B cell (primary cell): Measurements from ENCODE around the gene ACAP1. TPM values are rescaled to one million over a fixed set of nuclear protein-coding genes. Genes with fewer than 3 reads are reported as not detected.

ENCODE experiments used
- ATAC-seq: fragments of 200-7000 bp; cut with Tn5 transposase; one replicate; pipeline ENCODE4 v1.10.0; 2021; ENCODE audit warnings: low read depth, mild to moderate bottlenecking, moderate number of reproducible peaks, moderate library complexity
- CTCF ChIA-PET: fragments of 350-600 bp; sonication (Branson Sonifier 250); formaldehyde crosslinking; loops from one replicate; lab custom pipeline; 2021; ENCODE audit warnings: antibody characterized with exemption, inconsistent platforms; lab: Charles Lee
- POLR2A ChIA-PET: fragments of 350-600 bp; sonication (Branson Sonifier 250); formaldehyde crosslinking; loops from one replicate; lab custom pipeline; 2021; ENCODE audit warnings: antibody characterized with exemption; lab: Charles Lee
- DNase-seq: peaks from one replicate; pipeline ENCODE4 v3.0.0; 2013
- H2AFZ ChIP-seq: 2 replicates; pipeline ENCODE4 v1.6.1; 2012; ENCODE audit warnings: mild to moderate bottlenecking, low read depth, low read length; ENCODE audit not compliant: insufficient read depth, poor library complexity, severe bottlenecking
- H3K27ac ChIP-seq, 2 donors: 1 replicate in 1 of 2; 2 replicates in 1 of 2; pipeline ENCODE4 v1.5.1; 2012 to 2013; ENCODE audit warnings: low read length in 2 of 2, mild to moderate bottlenecking in 2 of 2, moderate library complexity in 1 of 2
- H3K27me3 ChIP-seq, 4 experiments: fragments of 200-600 bp in 1 of 4; sonication (generic) in 1 of 4; replicated peaks in 1 of 4; 1 replicate in 2 of 4; 2 replicates in 2 of 4; pipeline versions ENCODE4 v1.6.1 to v1.7.0; 2013 to 2016; ENCODE audit warnings: low read length in 3 of 4, mild to moderate bottlenecking in 2 of 4, mixed read lengths in 1 of 4, moderate library complexity in 1 of 4; ENCODE audit not compliant: insufficient read depth in 4 of 4, control insufficient read depth in 3 of 4; ENCODE audit errors: control extremely low read depth in 1 of 4
- H3K36me3 ChIP-seq, 2 experiments: replicated peaks in 1 of 2; 1 replicate in 1 of 2; 2 replicates in 1 of 2; pipeline versions ENCODE4 v1.6.1 to v1.7.1; 2013; ENCODE audit warnings: low read length in 1 of 2; ENCODE audit not compliant: insufficient read depth in 2 of 2, control insufficient read depth in 1 of 2; ENCODE audit errors: control extremely low read depth in 1 of 2, extremely low read depth in 1 of 2
- H3K4me1 ChIP-seq, 2 donors: fragments of 200-600 bp in 1 of 2; sonication (generic) in 1 of 2; 1 replicate in 1 of 2; 2 replicates in 1 of 2; pipeline versions ENCODE4 v1.5.1 to v1.6.1; 2013 to 2017; ENCODE audit warnings: low read length in 2 of 2; ENCODE audit not compliant: control insufficient read depth in 2 of 2, insufficient read depth in 2 of 2
- H3K4me2 ChIP-seq: replicated peaks from 2 replicates; pipeline ENCODE3; 2012; ENCODE audit warnings: mild to moderate bottlenecking, low read depth, low read length; ENCODE audit not compliant: poor library complexity, severe bottlenecking
- H3K4me3 ChIP-seq, 5 experiments: fragments of 200-600 bp in 1 of 5; sonication (generic) in 1 of 5; 1 replicate in 3 of 5; 2 replicates in 2 of 5; pipeline versions ENCODE4 v1.5.1 to v1.7.0; 2011 to 2016; ENCODE audit warnings: low read length in 4 of 5, mild to moderate bottlenecking in 4 of 5, low read depth in 2 of 5, control low read depth in 1 of 5, moderate library complexity in 1 of 5; ENCODE audit not compliant: insufficient read depth in 1 of 5; ENCODE audit errors: control extremely low read depth in 1 of 5, extremely low read depth in 1 of 5
- H3K79me2 ChIP-seq: fragments of 200-600 bp; sonication (generic); one replicate; pipeline ENCODE4 v1.6.0; 2016; ENCODE audit warnings: low read length; ENCODE audit not compliant: control insufficient read depth, insufficient read depth
- H3K9ac ChIP-seq: fragments of 200-600 bp; sonication (generic); 2 replicates; pipeline ENCODE4 v1.6.1; 2017; ENCODE audit warnings: mild to moderate bottlenecking, low read length, moderate library complexity
- H3K9me3 ChIP-seq, 3 donors: one replicate each; pipeline versions ENCODE4 v1.6.1 to v1.7.1; 2013; ENCODE audit warnings: low read length in 2 of 3; ENCODE audit not compliant: control insufficient read depth in 2 of 3, insufficient read depth in 1 of 3; ENCODE audit errors: control extremely low read depth in 1 of 3
- H4K20me1 ChIP-seq: 2 replicates; pipeline ENCODE4 v1.6.0; 2012; ENCODE audit warnings: mild to moderate bottlenecking, low read length; ENCODE audit not compliant: insufficient read depth, control insufficient read depth, poor library complexity, severe bottlenecking
- H3K27ac Mint-ChIP-seq: one replicate; pipeline ENCODE4 v1.8.0; 2021; ENCODE audit warnings: mixed read lengths
- H3K27me3 Mint-ChIP-seq: one replicate; pipeline ENCODE4 v1.8.0; 2021; ENCODE audit warnings: mixed read lengths
- H3K4me1 Mint-ChIP-seq: one replicate; pipeline ENCODE4 v1.8.0; 2021; ENCODE audit warnings: mixed read lengths
- H3K4me3 Mint-ChIP-seq: one replicate; pipeline ENCODE4 v1.8.0; 2021; ENCODE audit warnings: mixed read lengths
- H3K9me3 Mint-ChIP-seq: one replicate; pipeline ENCODE4 v1.8.0; 2022; ENCODE audit warnings: mixed read lengths; ENCODE audit not compliant: insufficient read depth
- CTCF ChIP-seq: fragments of 200-600 bp; IDR thresholded peaks from one replicate; pipeline ENCODE4 v1.8.0; 2022; ENCODE audit warnings: antibody characterized with exemption, mild to moderate bottlenecking
- EZH2 ChIP-seq: IDR thresholded peaks from 2 replicates; pipeline ENCODE4 v1.6.1; 2012; ENCODE audit warnings: borderline replicate concordance, low read depth, mild to moderate bottlenecking, moderate library complexity, low read length; ENCODE audit not compliant: insufficient read depth, poor library complexity, severe bottlenecking
- WGBS: methylation state at CpG from one replicate; pipeline ENCODE4 v1.1.5; 2013; ENCODE audit warnings: missing lambda C conversion rate; ENCODE audit not compliant: insufficient coverage; 5-methylcytosine and 5-hydroxymethylcytosine counted together
- intact Hi-C: fragments of 100-400 bp; cut with micrococcal nuclease; formaldehyde crosslinking; loops from one replicate; pipeline ENCODE4 v1.10.0; 2022
- polyA plus RNA-seq: library from polyadenylated mRNA; depleted of rRNA; stranded (reverse); fragments of >200 nt; gene quantifications from 2 replicates; pipeline ENCODE4 v1.2.3, GENCODE V29; 2012
- small RNA-seq: library from RNA; depleted of rRNA; stranded (forward); fragments of <200 nt; gene quantifications from one replicate; pipeline ENCODE3, GENCODE V24; 2012; ENCODE audit warnings: low replicate concordance, low read depth; ENCODE audit not compliant: insufficient read length
- total RNA-seq, 2 donors: library from RNA; stranded (reverse); fragments of 120-200 nt in 1 of 2; gene quantifications; 1 replicate in 1 of 2; 2 replicates in 1 of 2; pipeline versions ENCODE4 v1.2.3 to v1.2.4, GENCODE V29; 2013 to 2022

ACAP1 gene
- total and polyA plus RNA-seq, 2 donors (not counting 1 experiment from before 2014, with no cell fraction given): 392 to 412 TPM

- Histone ChIP-seq H3K79me2 (peaks cover 10% of the 10 kb centered on the region), H4K20me1 (no peaks in the 10 kb centered on the region), H3K27ac (no peak overlapping the region), H3K4me2 (no peak overlapping the region), H3K36me3 (peaks cover 0 to 14% of the 10 kb centered on the region in 2 experiments), H3K4me3 (no peak overlapping the region), H3K9ac (no peak overlapping the region), H2AFZ (no peak overlapping the region), H3K27me3 (no peaks in the 10 kb centered on the region), H3K4me1 (peaks cover 12 to 16% of the 10 kb centered on the region in 2 donors), H3K9me3 (no peaks in the 10 kb centered on the region)
- Mint-ChIP-seq H3K27ac (no peak overlapping the region), H3K4me3 (peak overlapping the region; percentile 52), H3K4me1 (peaks cover 12% of the 10 kb centered on the region), H3K27me3 (no peaks in the 10 kb centered on the region), H3K9me3 (no peaks in the 10 kb centered on the region)
- POLR2A ChIA-PET: no interaction called here
- CTCF ChIA-PET: interaction anchor here (3.2 kb wide), 1 partner anchor 40 kb away, joined by 13 read pairs; the partner anchor contains the start of gene TMEM95
- WGBS: 95% methylated on average over 4 of the region's 4 CpGs
- no peak for DNase-seq
- no peak for TF ChIP-seq EZH2
- no peak for TF ChIP-seq CTCF
- no peak for ATAC-seq
- intact Hi-C loops: no loop called here
Measured at GRCh38 chr17:7396147-7396546, 59.8 kb downstream of the ACAP1 start.

DNA sequence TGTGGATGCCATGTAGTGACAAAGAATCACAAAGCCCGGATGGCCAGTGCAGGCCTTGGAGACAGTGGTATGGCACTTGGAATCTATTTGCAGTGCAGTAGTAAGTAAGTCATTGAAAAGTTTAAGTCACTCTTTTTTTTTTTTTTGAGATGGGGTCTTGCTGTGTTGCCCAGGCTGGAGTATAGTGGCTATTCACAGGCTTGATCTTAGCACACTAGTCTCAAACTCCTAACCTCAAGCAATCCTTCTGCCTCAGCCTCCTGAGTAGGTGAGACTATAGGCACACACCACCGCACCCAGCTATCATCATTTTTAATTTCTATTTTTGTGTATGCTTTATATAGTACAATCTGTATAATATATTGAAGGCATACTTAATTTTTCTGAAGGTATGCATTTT is 62.3 kb downstream of the ACAP1 start:
- Mint-ChIP-seq H3K9me3 (no peaks in the 10 kb centered on the region), H3K4me3 (no peak overlapping the region), H3K4me1 (peaks cover 15% of the 10 kb centered on the region), H3K27ac (no peak overlapping the region), H3K27me3 (no peaks in the 10 kb centered on the region)
- no peak overlapping the region for H2AFZ ChIP-seq
- intact Hi-C loops: no loop called here
- H3K4me3 ChIP-seq: no peak overlapping the region
- no peak overlapping the region for H3K9ac ChIP-seq
- ChIA-PET CTCF (interaction anchor here (1.7 kb wide), 1 partner anchor 42 kb away, joined by 4 read pairs; no protein-coding TSS in a partner anchor), POLR2A (interaction anchor here (0.7 to 1.5 kb wide), 2 partner anchors 37 to 83 kb away, joined by 3 to 11 read pairs; partner anchors contain the start of gene TMEM102)
- ATAC-seq (no peak), DNase-seq (no peak)
- 92% methylated on average over 1 of the region's 2 CpGs for WGBS
- H3K36me3 ChIP-seq: no peaks in the 10 kb centered on the region
- H3K27ac ChIP-seq: no peak overlapping the region
- no peak overlapping the region for H3K4me2 ChIP-seq
- H3K4me1 ChIP-seq: peaks cover 13 to 19% of the 10 kb centered on the region in 2 donors
- no peaks in the 10 kb centered on the region for H3K27me3 ChIP-seq
- H3K79me2 ChIP-seq: peaks cover 11% of the 10 kb centered on the region
- no peaks in the 10 kb centered on the region for H3K9me3 ChIP-seq
- H4K20me1 ChIP-seq: no peaks in the 10 kb centered on the region
- TF ChIP-seq EZH2 (no peak), CTCF (no peak)

Small RNA genes lying within 50 kb of the gene (small RNA-seq; reads per million reads assigned to genes)
- not detected for gene AC026954.2

Other genes with a start within 250 kb of the ACAP1 start
Only the 30 nearest of the 35 such genes appear.
- gene ASGR1, start 157.2 kb upstream of the ACAP1 start, total RNA-seq: 0.32 TPM in 1 of 2 replicates, not detected in the other
- gene ASGR1, start 157.2 kb upstream of the ACAP1 start, polyA plus RNA-seq: 0.43 and 0.46 TPM in 2 replicates
- 12.0 and 12.5 TPM in 2 replicates for gene DLG4, start 116.7 kb upstream of the ACAP1 start, total RNA-seq
- gene DLG4, start 116.7 kb upstream of the ACAP1 start, polyA plus RNA-seq: 2.0 and 2.5 TPM in 2 replicates
- 640 and 655 TPM in 2 replicates for gene ACADVL, start 116.6 kb upstream of the ACAP1 start, total RNA-seq
- 696 and 903 TPM in 2 replicates for gene ACADVL, start 116.6 kb upstream of the ACAP1 start, polyA plus RNA-seq
- gene DVL2, start 102.0 kb upstream of the ACAP1 start, total RNA-seq: 104 and 116 TPM in 2 replicates
- 14.6 and 22.5 TPM in 2 replicates for gene DVL2, start 102.0 kb upstream of the ACAP1 start, polyA plus RNA-seq
- 42.3 and 45.8 TPM in 2 replicates for gene PHF23, start 97.1 kb upstream of the ACAP1 start, total RNA-seq
- 15.7 and 17.6 TPM in 2 replicates for gene PHF23, start 97.1 kb upstream of the ACAP1 start, polyA plus RNA-seq
- 350 and 371 TPM in 2 replicates for gene GABARAP, start 94.1 kb upstream of the ACAP1 start, total RNA-seq
- 201 and 323 TPM in 2 replicates for gene GABARAP, start 94.1 kb upstream of the ACAP1 start, polyA plus RNA-seq
- gene CTDNEP1, start 84.8 kb upstream of the ACAP1 start, total RNA-seq: 160 and 162 TPM in 2 replicates
- 108 and 125 TPM in 2 replicates for gene CTDNEP1, start 84.8 kb upstream of the ACAP1 start, polyA plus RNA-seq
- gene ELP5, start 84.3 kb upstream of the ACAP1 start, total RNA-seq: 42.2 and 48.0 TPM in 2 replicates
- 69.9 and 77.9 TPM in 2 replicates for gene ELP5, start 84.3 kb upstream of the ACAP1 start, polyA plus RNA-seq
- gene CLDN7, start 74.1 kb upstream of the ACAP1 start, total RNA-seq: 1.2 TPM in 2 replicates
- gene CLDN7, start 74.1 kb upstream of the ACAP1 start, polyA plus RNA-seq: 5.8 and 10.8 TPM in 2 replicates
- gene SLC2A4, start 54.8 kb upstream of the ACAP1 start, total RNA-seq: not detected in 2 replicates
- not detected in 2 replicates for gene SLC2A4, start 54.8 kb upstream of the ACAP1 start, polyA plus RNA-seq
- gene YBX2, start 41.9 kb upstream of the ACAP1 start, total RNA-seq: 0.22 TPM in 1 of 2 replicates, not detected in the other
- 0.15 TPM in 1 of 2 replicates, not detected in the other for gene YBX2, start 41.9 kb upstream of the ACAP1 start, polyA plus RNA-seq
- 233 and 236 TPM in 2 replicates for gene EIF5A, start 28.9 kb upstream of the ACAP1 start, total RNA-seq
- gene EIF5A, start 28.9 kb upstream of the ACAP1 start, polyA plus RNA-seq: 576 and 769 TPM in 2 replicates
- 128 and 137 TPM in 2 replicates for gene GPS2, start 21.2 kb upstream of the ACAP1 start, total RNA-seq
- 209 and 225 TPM in 2 replicates for gene GPS2, start 21.2 kb upstream of the ACAP1 start, polyA plus RNA-seq
- 85.2 and 89.2 TPM in 2 replicates for gene NEURL4, start 7.2 kb upstream of the ACAP1 start, total RNA-seq
- gene NEURL4, start 7.2 kb upstream of the ACAP1 start, polyA plus RNA-seq: 54.6 and 82.6 TPM in 2 replicates
- gene KCTD11, start 15.6 kb downstream of the ACAP1 start, total RNA-seq: 13.4 and 15.4 TPM in 2 replicates
- 3.1 and 4.3 TPM in 2 replicates for gene KCTD11, start 15.6 kb downstream of the ACAP1 start, polyA plus RNA-seq
- 0.25 TPM in 1 of 2 replicates, not detected in the other for gene TMEM95, start 18.6 kb downstream of the ACAP1 start, total RNA-seq
- not detected in 2 replicates for gene TMEM95, start 18.6 kb downstream of the ACAP1 start, polyA plus RNA-seq
- gene TNK1, start 44.6 kb downstream of the ACAP1 start, total RNA-seq: 10.0 and 11.7 TPM in 2 replicates
- gene TNK1, start 44.6 kb downstream of the ACAP1 start, polyA plus RNA-seq: 22.5 and 23.7 TPM in 2 replicates
- 31.1 and 31.6 TPM in 2 replicates for gene PLSCR3, start 58.0 kb downstream of the ACAP1 start, total RNA-seq
- 82.3 and 122 TPM in 2 replicates for gene PLSCR3, start 58.0 kb downstream of the ACAP1 start, polyA plus RNA-seq
- gene TMEM256, start 67.6 kb downstream of the ACAP1 start, total RNA-seq: 64.5 and 67.8 TPM in 2 replicates
- 29.2 and 65.4 TPM in 2 replicates for gene TMEM256, start 67.6 kb downstream of the ACAP1 start, polyA plus RNA-seq
- gene NLGN2, start 71.3 kb downstream of the ACAP1 start, total RNA-seq: 1.7 and 3.4 TPM in 2 replicates
- gene NLGN2, start 71.3 kb downstream of the ACAP1 start, polyA plus RNA-seq: 0.52 and 0.68 TPM in 2 replicates
- gene SPEM1, start 83.8 kb downstream of the ACAP1 start, total RNA-seq: not detected in 2 replicates
- gene SPEM1, start 83.8 kb downstream of the ACAP1 start, polyA plus RNA-seq: not detected in 2 replicates
- gene SPEM2, start 89.1 kb downstream of the ACAP1 start, total RNA-seq: not detected in 2 replicates
- gene SPEM2, start 89.1 kb downstream of the ACAP1 start, polyA plus RNA-seq: not detected in 2 replicates
- gene SPEM3, start 92.3 kb downstream of the ACAP1 start, total RNA-seq: not detected in 2 replicates
- not detected in 2 replicates for gene SPEM3, start 92.3 kb downstream of the ACAP1 start, polyA plus RNA-seq
- 17.7 and 19.1 TPM in 2 replicates for gene TMEM102, start 98.9 kb downstream of the ACAP1 start, total RNA-seq
- gene TMEM102, start 98.9 kb downstream of the ACAP1 start, polyA plus RNA-seq: 5.9 and 10.8 TPM in 2 replicates
- gene FGF11, start 103.0 kb downstream of the ACAP1 start, total RNA-seq: 2.8 and 4.6 TPM in 2 replicates
- 2.7 and 3.3 TPM in 2 replicates for gene FGF11, start 103.0 kb downstream of the ACAP1 start, polyA plus RNA-seq
- gene CHRNB1, start 108.5 kb downstream of the ACAP1 start, total RNA-seq: 6.2 and 6.6 TPM in 2 replicates
- 5.8 and 7.2 TPM in 2 replicates for gene CHRNB1, start 108.5 kb downstream of the ACAP1 start, polyA plus RNA-seq
- 59.4 and 62.4 TPM in 2 replicates for gene ZBTB4, start 143.1 kb downstream of the ACAP1 start, total RNA-seq
- 16.0 and 19.2 TPM in 2 replicates for gene ZBTB4, start 143.1 kb downstream of the ACAP1 start, polyA plus RNA-seq
- gene SLC35G6, start 144.9 kb downstream of the ACAP1 start, total RNA-seq: 0.30 TPM in 1 of 2 replicates, not detected in the other
- 0.04 TPM in 1 of 2 replicates, not detected in the other for gene SLC35G6, start 144.9 kb downstream of the ACAP1 start, polyA plus RNA-seq
- 225 and 240 TPM in 2 replicates for gene POLR2A, start 147.8 kb downstream of the ACAP1 start, total RNA-seq
- 56.5 and 77.6 TPM in 2 replicates for gene POLR2A, start 147.8 kb downstream of the ACAP1 start, polyA plus RNA-seq
- gene TNFSF12, start 212.5 kb downstream of the ACAP1 start, total RNA-seq: 40.6 and 44.5 TPM in 2 replicates
- 31.7 and 53.4 TPM in 2 replicates for gene TNFSF12, start 212.5 kb downstream of the ACAP1 start, polyA plus RNA-seq